ENCODE measurements around the gene PLXNA2. TPM values are rescaled to one million over a fixed set of nuclear protein-coding genes. Genes with fewer than 3 reads are reported as not detected.

Gene PLXNA2
- total RNA-seq, 1 donor from 2014 or later, result 0.82 TPM

GRCh38 chr1:208221291-208221622 is 22.9 kb downstream of the PLXNA2 start:
- intact Hi-C loops (cut with micrococcal nuclease), result no loop called here
- Mint-ChIP-seq H3K36me3 (ENCODE audit: low read depth) (no peaks in the 10 kb centered on the region), H3K9me3 (no peaks in the 10 kb centered on the region), H3K27ac (no peak overlapping the region), H3K27me3 (peaks cover 6% of the 10 kb centered on the region), H3K4me1 (no peaks in the 10 kb centered on the region), H3K4me3 (no peak overlapping the region)
- ChIA-PET CTCF (interaction anchor here (1.0 kb wide), 1 partner anchor 24 kb away, joined by 4 read pairs; no protein-coding TSS in a partner anchor), POLR2A (no interaction called here)
- no peak for DNase-seq
- no peak for TF ChIP-seq CTCF (IDR thresholded peaks at IDR 0.05)
- ATAC-seq (ENCODE audit: low read depth), result no peak

- no peak overlapping the region for H3K27ac Mint-ChIP-seq
- no peaks in the 10 kb centered on the region for H3K9me3 Mint-ChIP-seq
- intact Hi-C loops (cut with micrococcal nuclease), result no loop called here
- POLR2A ChIA-PET, result no interaction called here
- no peak overlapping the region for H3K4me3 Mint-ChIP-seq
- ATAC-seq (ENCODE audit: low read depth) (no peak), DNase-seq (no peak)
- CTCF ChIA-PET, result no interaction called here
- no peaks in the 10 kb centered on the region for H3K36me3 Mint-ChIP-seq (ENCODE audit: low read depth)
- H3K4me1 Mint-ChIP-seq, result no peaks in the 10 kb centered on the region
- H3K27me3 Mint-ChIP-seq, result peaks cover 5% of the 10 kb centered on the region
- no peak for TF ChIP-seq CTCF (IDR thresholded peaks at IDR 0.05)
Measured at GRCh38 chr1:208219659-208220282, 24.4 kb downstream of the PLXNA2 start.

- intact Hi-C loops (cut with micrococcal nuclease), result no loop called here
- peaks cover 5% of the 10 kb centered on the region for H3K27me3 Mint-ChIP-seq
- H3K36me3 Mint-ChIP-seq (ENCODE audit: low read depth), result no peaks in the 10 kb centered on the region
- no peaks in the 10 kb centered on the region for H3K4me1 Mint-ChIP-seq
- ATAC-seq (ENCODE audit: low read depth) (no peak), DNase-seq (no peak)
- H3K27ac Mint-ChIP-seq, result no peak overlapping the region
- CTCF ChIA-PET, result no interaction called here
- no peaks in the 10 kb centered on the region for H3K9me3 Mint-ChIP-seq
- TF ChIP-seq CTCF (IDR thresholded peaks at IDR 0.05), result no peak
- H3K4me3 Mint-ChIP-seq, result no peak overlapping the region
- POLR2A ChIA-PET, result no interaction called here
Measured at GRCh38 chr1:208219098-208219658, 25.0 kb downstream of the PLXNA2 start.

GRCh38 chr1:208218237-208219097 is 25.7 kb downstream of the PLXNA2 start:
- Mint-ChIP-seq H3K36me3 (ENCODE audit: low read depth) (no peaks in the 10 kb centered on the region), H3K4me1 (no peaks in the 10 kb centered on the region), H3K27me3 (peaks cover 5% of the 10 kb centered on the region), H3K9me3 (no peaks in the 10 kb centered on the region), H3K27ac (no peak overlapping the region), H3K4me3 (no peak overlapping the region)
- ATAC-seq (ENCODE audit: low read depth), result no peak
- DNase-seq, result no peak
- intact Hi-C loops (cut with micrococcal nuclease), result no loop called here
- no peak for TF ChIP-seq CTCF (IDR thresholded peaks at IDR 0.05)
- POLR2A ChIA-PET, result no interaction called here
- CTCF ChIA-PET, result no interaction called here

- CTCF ChIA-PET, result no interaction called here
- intact Hi-C loops (cut with micrococcal nuclease), result no loop called here
Measured at GRCh38 chr1:208217781-208218180, 26.4 kb downstream of the PLXNA2 start.

More at GRCh38 chr1:208217781-208218180, 26.4 kb downstream of the PLXNA2 start:
- H3K4me3 Mint-ChIP-seq, result no peak overlapping the region
- no peak for TF ChIP-seq CTCF (IDR thresholded peaks at IDR 0.05)
- POLR2A ChIA-PET, result no interaction called here
- DNase-seq (no peak), ATAC-seq (ENCODE audit: low read depth) (no peak)
- H3K4me1 Mint-ChIP-seq, result no peaks in the 10 kb centered on the region
- H3K36me3 Mint-ChIP-seq (ENCODE audit: low read depth), result no peaks in the 10 kb centered on the region
- peaks cover 5% of the 10 kb centered on the region for H3K27me3 Mint-ChIP-seq
- no peaks in the 10 kb centered on the region for H3K9me3 Mint-ChIP-seq
- no peak overlapping the region for H3K27ac Mint-ChIP-seq

Data from activated B cell treated with CpG ODN at 0.5 μM for 24 hours (primary cell).